HG02763 (cell line): ENCODE results near the gene LRCOL1.

ENCODE experiments used
- ATAC-seq: cut with Tn5 transposase; IDR thresholded peaks from one replicate; pipeline ENCODE4 v1.9.1; 2021; ENCODE audit warnings: mild to moderate bottlenecking, moderate library complexity; ENCODE audit not compliant: unreplicated experiment

The LRCOL1 gene

DNA sequence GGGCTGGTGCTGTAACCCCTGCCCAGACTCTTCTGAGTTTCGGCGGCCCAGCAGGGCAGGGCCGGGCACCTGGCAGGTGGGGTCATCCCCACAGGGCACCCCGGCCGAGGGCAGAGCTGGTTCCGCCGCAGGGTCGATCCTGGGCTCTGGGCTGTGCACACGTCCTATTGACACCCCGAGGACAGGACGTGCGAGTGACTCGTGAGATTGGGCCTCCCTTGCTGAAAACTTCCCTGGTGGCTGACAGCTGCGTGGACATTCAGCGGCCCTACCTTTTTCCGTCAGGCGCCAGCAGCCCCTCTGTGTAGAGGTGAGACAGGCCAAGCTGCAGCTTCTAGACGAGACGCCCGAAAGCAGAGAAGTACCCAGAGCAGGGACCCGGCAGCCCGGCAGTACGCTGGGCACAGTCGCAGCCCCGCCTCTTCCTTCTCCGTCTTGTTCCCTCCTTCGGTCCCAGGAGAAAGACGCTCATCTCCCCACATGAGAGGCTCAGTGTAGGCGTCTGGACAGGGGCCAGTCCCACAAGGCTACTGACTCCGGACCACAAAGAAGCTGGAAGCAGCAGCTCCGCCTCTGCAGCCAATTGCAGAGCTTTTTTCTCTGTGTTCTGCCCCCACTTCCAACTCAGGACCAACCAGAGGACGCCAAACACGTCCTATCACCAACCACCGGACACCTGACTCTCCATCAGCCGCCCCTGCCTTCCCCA is at the start of gene LRCOL1:
Gene LRCOL1, minus strand, starts transcription at position 532 of the 709 bp plus-strand sequence. CDS start 4,331 bp downstream, outside the sequence.
- ATAC-seq: no peak

DNA sequence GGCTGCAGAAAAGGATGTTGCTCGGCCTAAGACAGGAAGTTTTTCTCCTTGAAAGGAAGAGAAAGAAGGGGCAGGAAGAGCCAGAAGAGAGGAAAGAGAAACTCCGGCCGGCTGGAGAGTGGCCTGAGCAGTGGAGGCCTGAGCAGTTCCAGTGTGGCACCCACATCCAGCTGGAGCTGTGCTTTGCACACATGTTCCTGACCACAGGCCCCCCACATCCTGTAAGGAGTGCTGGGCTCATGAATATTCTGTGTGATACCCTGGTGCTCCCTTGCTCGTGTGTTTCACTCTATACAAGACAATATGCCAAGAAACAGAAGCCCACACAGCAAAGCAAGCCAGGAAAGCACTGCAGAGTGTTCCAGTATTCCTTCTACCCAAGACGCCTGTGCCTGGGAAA is 49.7 kb upstream of the LRCOL1 start:
- no peak for ATAC-seq

DNA sequence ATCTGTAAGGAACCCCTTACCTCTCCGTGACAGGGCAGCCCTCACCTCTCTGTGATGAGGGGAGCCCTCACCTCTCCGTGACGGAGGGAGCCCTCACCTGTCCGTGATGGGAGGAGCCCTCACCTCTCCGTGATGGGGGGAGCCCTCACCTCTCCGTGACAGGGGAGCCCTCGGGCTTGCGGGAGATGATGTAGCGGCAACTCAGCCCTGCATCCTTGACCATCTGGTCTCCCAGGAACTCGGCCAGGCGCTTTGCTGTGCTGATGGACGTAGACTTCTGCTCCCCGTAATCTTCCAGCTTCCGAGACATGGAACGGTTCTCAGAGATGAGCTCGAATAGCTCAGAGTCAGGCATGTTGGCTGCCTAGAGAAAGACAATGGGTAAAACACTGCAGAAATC is 48.8 kb upstream of the LRCOL1 start:
- ATAC-seq: no peak

DNA sequence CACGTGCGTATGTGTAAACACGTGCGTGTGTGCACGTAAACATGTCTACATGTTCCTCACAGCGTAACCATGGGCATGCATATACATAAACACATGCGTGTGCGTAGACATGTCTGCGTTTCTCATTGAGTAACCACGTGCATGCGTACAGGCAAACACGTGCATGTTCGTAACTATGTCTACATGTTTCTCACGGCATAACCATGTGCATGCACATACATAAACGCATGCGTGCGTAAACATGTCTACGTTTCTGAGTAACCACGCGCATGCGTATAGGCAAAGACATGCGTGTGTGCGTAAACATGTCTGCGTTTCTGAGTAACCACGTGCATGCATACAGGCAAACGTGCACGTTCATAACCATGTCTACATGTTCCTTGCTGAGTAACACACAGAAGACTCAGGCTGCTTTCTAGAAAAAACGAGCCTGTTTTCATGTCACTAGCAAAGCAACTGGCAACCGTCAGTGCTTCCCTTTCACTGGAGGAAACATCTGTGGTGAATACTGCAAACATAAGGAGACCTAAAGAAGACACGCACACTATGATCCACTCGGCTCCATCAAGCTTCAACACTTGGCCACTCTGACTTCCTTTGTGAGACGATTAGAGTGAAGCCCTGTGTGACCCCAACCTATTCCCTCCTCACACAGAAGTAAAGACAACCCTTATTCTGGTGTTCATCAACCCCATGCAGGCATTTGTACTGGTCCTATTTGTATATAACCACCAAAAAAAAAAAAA is 47.9 kb upstream of the LRCOL1 start:
- no peak for ATAC-seq

DNA sequence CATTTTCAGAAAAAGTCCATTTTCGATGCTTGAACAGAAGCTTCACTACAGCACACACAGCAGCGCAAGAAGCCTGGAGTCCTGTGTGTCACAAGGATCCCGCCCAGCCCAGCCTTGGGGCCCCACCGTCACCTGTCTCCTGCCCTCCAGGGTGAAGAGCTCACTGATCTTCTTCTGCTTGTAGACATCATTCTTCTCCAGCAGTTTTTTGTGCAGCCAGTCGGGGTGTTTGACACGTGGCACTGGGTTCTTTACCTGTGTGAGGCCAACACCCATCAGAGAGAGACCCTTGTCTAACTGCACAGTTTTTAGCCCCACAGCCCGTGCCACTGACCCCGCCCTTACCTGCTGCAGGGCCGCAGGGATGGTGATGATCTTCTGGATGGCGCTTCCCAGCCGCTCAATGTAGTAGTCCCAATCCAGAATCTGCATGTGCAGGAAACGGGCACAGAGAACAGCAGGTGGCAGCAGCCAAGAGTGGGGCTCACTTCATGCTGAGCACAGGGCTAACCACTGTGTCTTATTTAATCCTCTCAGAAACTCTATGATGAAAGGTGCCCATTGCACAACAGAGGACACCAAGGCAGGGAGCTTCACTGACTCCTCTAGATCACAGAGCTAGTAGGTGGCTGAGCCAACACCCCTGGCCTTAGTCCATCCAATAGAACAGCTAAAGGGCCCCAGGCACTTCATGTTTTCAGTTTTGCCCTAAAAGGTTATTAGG is 46.8 kb upstream of the LRCOL1 start:
- no peak for ATAC-seq

DNA sequence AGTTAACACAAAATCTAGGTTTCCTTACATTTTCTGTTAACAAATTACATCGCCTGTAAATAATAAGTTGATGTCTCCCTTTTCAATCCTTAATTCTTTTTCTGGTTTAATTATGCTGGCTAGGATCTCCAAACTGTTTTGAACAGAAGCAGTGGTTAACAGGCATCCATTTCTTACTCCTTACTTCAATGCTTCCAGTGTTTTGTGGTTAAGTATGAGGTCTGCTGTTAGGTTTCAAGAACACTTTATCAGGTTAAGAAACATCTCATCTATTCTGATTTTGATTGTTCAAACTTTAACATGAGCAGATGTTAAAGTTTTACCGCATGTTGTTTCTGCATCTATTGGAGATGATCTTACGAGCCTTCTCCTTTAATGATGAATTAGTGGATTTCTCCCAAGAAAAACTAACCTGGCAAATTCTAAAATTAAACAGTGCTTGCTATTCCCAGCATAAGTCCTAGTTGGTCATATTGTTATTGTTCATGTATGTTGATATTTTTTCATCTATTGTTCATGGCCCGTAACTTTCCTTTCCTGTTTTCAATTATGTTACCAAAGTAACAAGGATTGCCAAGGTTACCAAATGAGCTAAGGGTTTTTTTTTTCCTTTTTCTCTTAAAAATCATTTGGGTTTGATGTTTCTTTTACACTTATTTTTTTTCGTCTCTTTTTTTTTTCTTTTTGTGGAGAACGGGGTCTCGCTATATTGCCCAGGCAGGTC is 43.3 kb upstream of the LRCOL1 start:
- ATAC-seq: no peak

DNA sequence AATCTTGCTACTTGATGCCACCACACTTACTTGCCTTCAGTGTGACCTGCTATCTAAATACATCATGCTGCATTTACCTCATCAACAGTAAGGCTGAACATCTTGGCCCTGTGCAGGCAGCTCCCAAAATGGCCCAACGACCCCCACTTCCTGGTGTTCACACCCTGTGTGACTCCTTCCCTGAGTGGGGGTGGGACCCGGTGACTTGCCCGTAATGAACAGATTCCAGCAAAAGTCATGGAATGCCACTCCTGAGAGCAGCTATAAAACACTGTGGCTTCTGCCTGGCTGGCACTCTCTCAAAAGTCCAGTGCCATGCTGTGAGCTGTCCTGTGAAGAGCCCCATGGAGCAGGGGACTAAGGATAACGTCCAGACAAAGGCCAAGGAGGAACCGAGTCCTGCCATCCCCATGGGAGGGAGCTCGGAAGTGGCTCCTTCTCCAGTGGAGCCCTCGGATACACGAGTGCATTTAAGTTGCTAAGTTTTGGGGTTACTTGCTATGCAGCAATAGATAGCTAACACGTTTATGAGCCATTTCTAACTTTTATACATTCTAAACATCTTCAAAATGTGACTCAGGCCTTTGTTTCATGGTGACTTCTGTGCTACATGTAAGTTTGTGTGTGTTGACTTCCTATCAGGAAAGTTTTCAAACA is 41.2 kb upstream of the LRCOL1 start:
- ATAC-seq: no peak

DNA sequence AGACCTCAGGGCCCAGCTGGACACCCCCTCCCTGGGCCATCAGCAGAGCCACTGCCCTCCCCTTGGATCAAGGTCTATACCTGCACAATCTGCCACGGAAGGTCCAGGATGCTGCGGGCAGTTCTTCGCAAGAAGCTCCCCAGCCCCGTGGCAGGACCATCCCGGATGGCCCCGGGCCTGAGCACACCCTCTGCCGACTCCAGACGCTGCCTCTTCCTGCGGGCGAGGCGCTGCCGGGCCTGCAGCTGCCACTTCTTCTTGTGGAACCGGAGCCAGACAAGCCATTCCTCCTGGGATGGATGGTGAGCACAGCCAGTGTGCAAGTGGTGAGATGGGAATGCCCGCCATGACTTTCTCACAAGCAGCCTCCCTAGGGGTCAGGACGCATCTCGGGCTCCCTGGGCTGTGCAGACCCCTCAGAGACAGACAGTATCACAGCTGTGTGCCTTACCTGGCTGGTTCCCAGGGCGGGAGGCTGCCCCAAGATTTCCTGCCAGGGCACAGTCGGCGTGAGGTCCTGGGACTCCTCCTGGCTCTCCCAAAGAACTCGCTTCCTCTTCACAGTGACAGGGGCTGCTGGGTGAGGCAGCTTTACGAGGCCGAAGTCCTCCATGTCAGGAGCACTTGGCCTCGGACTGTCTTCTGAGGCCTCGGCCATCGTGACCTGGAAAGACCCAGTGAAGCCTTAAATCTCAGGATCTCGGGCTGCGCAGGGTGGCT is 39.0 kb upstream of the LRCOL1 start:
- no peak for ATAC-seq

DNA sequence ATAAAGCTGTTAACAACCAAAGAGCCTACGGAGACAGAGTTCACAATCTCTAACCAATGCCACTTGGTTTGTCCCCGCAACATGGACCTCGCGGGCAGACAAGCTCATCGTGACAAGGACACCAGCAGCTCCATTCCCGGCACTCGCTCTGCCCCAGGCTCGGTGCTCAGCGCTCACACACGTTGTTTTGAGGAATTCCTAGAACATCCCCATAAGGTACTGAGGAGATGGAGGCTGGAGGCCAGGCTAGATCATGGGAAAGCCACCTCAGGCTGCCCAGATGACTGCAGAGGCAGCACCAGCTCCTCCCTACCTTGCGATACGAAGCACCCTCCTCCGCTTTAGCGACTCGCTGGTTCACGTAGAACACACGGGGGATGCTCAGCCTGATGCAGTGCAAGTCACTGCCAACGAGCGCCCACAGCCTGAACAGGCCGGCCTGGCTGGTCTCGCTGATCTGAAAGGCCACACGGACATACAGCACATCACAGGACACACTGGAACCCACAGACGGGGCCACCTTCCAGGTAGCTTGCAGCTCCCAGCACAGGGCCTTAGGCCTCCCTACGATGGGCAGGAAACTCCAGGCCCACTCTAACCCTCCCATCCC is 38.3 kb upstream of the LRCOL1 start:
- ATAC-seq: no peak

DNA sequence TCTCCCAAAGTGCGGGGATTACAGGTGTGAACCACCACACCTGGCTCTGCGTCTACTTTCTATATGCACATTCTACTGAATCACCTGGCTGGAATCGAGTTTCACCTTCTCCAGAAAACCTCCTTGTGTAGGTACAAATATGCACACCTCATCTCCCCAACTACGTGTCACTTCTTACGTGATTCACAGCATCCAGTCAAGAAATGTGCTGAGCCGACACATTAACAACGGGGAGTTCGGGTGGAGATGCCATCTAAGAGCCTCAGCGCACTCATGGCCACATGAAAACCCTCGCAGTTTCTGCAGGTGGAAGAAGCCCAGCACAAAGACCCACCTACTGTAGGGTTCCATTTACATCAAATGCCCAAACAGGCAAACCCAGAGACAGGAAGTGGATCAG is 37.5 kb upstream of the LRCOL1 start:
- ATAC-seq: no peak

DNA sequence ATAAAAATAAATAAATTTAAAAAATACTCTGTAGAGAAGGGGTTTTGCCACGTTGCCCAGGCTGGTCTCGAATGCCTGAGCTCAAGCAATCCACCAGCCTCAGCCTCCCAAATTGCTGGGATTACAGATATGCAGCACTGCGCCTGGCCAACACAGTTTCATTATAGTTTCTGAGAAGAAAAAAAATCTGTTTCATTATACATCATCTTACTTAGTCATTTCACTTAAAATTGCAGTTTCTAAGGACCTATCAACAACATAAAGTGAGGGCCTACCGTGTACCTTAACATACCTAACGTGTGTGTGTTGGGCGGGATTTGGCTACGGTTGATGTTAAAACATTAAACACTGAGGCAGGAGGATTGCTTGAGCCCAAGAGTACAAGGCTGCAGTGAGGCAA is 36.5 kb upstream of the LRCOL1 start:
- ATAC-seq: no peak

DNA sequence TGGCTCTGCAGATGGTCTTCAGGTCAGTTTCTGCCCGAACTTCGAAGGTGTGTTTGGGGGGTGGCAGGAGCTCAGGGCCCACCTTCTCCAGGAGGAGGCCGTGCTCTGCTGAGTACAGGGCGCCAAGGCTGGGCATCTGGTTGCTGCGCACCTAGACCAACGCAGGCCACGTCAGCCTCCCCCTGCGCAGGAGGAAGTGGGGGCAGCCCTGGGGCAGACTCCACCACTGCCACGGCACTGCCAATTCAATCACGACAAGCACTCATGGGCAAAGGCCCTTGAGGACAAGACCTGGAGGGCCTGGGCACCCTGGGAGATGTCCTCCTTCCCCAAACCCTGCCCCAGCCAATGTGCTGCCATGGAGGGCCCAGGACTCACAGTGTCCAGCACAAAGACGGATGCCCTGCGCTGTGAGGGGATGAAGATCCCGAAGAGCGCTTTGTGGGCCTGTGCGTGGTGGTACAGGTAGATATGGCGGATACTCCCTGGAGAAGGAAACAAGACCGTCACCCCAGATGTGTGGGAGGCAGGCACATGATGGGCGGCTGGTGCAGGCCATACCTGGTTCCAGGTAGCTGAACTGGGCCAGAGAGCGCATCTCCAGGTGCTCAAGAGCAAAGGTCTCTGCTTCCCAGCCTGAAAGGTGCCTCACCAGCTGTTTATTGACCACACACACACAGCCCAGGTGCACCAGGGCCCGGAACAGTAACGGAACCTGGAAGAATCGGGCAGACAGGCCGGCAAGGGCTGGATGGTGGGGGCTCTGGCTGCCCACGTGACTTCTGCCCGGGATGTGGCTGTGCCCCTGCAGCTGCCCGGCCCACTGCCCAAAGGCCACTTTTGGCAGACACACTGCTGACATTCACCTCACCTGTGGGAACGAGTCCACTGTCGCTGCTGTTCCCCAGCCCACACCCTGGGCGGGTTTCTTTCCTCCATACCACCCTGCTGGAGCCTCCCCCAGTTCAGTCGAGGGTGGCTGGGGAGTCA is 32.8 kb upstream of the LRCOL1 start:
- no peak for ATAC-seq

DNA sequence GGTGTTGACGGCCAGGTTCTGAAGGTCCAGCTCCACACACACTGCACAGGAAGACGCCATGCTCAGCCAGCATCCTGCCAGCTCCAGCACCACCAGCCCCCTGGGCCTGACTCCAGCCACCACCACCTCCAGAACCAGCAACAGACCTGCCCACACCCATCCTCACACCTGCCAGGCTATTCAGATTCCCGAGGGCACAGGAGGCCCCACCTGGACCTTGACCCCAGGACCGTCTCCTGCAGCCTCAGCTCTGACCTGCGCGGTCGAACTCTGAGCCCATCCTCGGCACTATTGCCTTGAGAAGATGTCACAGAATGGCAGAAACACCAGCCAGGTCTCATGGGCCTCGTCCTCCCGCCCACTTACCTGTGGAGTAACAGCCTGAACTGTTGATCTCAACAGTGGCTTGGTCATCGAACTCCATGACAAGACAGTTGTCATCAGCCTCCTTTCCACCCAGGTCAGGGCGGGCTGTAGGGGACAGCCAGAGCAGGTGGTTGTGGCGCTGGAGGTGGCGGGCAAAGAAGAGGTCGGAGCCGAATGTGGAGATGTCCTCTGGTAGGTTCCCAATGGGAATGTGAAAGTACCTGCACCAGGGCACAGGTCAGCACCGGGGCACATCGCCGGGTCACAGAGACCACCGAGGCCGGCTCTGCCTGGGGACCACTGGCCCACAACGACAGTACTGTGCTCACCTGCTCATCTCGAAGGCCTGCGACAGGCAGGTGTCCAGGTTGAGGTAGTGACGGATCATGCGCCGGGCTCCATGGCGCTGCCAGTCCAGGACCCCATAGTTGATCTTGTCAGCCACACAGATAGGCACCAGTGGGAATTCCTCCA is 31.6 kb upstream of the LRCOL1 start:
- ATAC-seq: no peak

DNA sequence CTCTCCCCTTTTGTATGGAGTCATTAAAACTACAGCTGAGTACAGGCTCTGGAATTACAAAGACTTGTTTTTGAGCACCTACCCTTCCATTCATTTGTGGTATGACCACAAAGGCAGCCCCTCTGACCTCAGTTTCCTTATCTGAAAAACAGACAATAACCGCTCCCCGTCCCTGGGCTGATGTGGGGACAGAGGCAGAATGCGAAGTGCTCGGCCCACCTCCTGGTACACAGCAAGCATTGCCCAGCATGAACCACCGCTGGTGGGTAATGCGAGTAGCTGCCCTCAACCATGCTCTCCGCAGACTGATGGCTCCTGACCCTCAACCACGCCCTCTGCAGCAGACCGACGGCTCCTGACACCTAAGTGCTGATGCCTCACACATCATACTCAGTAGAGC is 30.6 kb upstream of the LRCOL1 start:
- ATAC-seq: no peak

DNA sequence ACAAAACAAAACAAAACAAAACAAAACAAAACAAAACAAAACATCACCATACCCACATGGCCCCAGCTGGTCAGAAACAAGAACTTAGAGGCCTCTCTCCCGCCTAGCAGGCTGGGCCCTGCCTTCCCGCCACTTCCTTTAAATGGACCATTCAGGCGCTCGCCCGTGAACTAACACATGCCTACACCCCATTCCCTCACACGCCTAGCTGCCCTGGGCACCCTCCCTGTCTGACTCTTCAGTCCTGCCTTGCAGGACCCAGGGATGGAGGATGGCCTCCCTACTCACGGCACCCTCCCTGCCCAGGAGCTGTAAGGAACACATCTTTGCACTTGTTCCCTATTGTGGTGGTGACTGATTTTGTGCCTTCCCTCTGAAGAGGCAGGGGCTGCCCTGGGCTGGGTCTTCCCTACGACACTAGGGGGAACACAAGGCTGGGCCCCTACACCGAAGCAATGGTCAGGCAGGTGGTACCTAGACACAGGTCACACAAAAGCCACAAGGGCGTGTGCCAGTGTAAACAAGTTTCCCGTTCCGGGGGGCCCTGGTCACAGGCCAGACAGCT is 29.7 kb upstream of the LRCOL1 start:
- ATAC-seq: no peak

DNA sequence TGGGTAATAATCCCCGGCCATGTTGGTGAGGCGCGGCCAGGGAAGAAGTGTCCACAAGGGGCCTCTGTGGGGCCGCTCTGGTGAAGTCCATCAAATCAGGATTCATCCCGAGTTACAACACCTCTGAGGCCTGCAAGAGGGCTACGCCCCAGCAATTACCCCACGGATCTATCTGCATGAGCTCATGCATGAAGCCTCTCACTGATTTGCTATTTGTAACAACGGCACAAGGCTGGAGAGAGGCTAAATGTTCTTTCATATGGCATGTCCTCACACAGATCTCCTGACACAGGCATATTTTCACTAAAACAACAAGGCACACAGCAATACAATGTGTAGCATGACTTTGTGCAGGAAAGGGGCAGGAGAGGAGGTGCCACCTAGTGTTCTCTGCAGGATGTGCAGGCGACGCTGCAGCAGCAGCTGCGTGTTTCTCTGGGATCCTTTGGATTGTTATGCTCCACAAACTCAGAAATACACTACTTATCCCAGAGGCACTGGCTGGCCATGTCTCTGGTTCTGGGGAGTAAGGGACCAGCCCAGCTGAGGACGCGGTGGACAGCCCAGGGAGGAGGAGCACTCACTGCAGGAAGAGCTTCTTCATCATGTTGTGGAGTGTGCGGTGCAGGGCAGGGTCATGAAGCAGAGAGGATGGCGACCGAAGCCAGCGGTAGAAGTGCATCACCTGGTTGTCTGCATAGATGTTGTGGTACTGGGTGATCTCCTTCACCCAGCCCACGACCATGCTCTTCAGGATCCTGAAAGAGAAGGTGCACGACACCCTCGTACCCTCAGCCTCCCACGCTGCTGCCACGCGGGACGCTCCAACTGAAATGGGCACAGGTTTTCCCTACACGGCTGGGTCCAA is 28.4 kb upstream of the LRCOL1 start:
- ATAC-seq: no peak
